Stimulated activated CD8-positive, alpha-beta memory T cell treated with anti-CD3 and anti-CD28 coated beads, Interleukin-7, amount 100 ng/mL, for 48 hours (primary cell): Measurements from ENCODE around the gene YPEL2.

ENCODE experiments used
- DNase-seq, 2 donors: peaks; one replicate each; pipeline ENCODE4 v3.0.0-alpha.2; 2020; ENCODE audit warnings: low read depth in 1 of 2; ENCODE audit errors: extremely low read depth in 1 of 2

YPEL2 gene

DNA sequence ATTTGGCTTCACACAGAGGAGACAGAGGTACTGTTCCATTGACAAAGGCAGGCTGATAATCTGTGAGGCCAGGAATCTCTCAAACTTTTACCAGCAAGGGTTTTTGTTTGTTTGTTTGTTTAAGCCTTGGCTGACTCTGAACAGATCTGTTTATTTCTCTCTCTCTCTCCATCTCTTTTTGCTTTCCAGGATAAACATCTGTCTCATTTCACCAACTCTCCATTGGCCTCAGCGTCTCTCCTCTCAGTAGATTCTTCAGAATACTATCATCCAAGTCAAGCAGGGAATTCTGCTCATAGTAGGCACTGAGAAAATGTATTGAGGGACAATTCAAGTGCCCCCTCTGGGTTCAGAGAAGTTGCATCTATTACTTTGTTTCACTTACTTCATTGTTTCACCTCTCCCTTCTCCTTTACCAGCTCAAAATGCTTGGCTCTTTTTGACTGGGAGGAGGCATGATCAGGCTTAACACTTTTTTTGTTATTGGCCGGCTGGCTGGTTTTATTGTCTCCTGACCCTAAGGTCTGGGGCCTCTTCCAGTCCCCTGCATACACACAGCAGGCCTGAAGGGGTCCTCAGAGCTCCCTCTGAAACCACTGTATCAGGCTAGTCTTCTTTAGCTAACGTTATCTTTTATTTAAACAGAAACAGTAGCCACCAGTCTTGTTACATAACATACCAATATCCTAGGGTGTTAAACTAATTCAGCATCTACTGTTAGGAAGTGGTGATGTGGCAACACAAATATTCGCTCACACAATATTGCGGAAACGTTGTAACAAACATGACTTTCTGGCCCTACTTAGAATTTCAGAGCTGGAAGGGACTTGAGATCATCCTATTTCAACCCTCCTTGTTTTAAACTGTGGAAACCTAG lies 2.0 kb upstream of the YPEL2 start:
- peak in 1 of 2 donors; percentile 21 for DNase-seq

DNA sequence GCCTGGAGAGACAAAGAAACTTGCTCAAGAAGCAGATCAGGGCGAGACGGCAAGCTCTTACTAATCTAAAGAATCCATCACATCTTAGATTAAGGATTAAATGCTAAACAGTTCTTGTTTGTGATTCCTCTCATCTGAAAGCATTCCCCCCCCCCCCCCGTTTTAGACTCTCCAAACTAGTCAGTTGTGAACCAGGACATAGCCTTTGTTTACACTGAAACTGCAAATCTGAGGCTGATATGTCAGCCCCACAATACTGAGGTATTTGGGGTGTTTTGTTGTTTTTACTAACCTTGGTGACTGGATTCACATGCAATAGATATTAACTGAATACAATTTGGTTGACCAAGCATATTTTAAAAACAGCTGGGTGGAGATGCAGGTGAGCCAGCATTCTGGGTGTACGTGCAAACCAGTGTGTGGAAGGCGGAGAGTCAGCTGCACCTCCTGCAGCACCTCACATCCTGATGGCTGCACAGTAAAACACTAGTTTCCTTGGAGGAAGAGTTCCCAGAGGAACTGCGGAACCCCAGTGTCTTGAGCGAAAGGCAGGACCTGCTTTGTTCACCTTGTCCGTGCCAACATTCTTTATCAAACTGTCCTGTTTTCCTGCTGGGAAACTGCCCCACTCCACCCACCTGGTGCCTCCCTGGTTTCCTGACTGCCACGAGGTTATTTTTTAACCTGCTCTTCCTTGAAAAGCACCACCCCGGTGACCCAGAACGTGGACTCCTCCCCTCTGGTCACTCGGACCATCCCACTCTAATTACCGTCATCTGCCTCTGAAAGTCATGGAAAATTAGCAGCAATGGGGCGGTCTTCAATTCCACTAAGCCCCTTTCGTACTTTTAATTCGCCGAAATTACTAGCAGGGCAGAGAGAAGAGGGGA lies 1.2 kb upstream of the YPEL2 start:
- no peak for DNase-seq

DNA sequence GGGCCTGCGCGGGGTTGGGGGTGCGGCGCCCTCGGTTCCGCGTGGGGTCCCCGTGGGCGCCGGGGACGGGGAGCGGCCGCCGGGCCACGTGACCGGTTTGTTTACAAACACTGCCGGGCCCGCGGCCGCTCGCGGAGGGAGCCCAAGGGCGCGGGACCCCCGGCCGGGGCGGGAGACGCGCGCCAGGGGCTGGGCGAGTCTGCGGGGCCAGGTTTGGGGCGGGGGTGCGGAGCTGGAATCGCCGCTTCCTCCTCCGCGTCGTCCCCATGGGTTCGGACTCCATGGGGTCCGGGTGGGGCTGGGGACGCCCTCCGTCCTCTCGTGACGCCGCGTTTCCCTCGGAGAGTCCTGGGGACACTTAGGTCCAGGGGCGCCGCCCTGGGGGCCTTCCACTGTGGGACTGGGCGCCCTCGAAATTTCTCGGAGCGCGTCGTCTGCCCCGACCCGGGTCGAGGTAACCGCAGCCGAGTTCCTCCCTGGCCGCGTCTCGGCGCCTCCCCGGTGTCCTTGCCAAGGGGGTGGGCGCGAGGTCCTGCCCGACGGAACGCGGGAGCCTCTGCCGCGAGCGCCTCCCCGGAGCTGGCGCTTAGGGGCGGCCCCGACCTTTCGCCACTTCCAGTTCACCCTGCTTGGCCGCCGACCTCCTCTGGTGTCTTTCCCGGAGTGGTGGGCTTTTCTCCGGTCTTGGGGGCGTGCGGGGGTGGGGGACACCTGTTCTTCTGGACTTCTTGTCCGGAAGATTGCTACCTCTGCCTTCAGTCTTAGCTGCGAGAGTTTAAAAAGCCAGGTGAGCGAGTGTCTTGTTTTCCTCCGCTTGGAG lies 684 bp downstream of the YPEL2 start:
- DNase-seq: no peak

DNA sequence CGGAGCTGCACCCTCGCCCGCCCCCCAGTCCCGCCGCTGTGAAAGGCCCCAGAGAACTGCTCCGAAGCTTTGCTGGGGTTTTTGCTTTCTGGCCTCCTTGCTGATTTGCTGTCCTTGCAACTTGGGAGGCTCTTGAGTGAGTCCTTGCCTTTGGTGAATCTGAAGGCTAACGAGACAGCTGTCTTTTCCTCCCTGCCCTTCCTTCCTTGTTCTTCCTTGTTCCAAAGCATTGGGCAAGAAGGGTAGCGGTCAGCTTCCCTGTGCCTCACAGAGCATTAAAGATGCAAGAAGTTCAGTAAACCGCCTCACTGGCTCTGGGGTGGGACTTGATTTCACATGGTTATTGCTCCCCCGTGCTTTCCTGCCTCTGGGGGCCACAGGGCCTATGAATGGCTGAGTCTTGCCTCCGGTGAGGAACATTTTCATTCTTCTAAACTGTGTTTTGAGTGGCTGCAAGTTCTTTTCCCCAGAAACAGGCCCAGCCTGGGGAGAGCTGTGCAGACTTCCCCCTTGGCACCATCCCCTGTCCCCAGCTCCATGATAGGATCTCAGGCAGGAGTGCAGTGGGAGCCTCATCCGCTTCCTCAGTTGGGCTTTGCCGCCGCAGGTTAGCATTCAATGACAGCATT lies 1.4 kb downstream of the YPEL2 start:
- no peak for DNase-seq

DNA sequence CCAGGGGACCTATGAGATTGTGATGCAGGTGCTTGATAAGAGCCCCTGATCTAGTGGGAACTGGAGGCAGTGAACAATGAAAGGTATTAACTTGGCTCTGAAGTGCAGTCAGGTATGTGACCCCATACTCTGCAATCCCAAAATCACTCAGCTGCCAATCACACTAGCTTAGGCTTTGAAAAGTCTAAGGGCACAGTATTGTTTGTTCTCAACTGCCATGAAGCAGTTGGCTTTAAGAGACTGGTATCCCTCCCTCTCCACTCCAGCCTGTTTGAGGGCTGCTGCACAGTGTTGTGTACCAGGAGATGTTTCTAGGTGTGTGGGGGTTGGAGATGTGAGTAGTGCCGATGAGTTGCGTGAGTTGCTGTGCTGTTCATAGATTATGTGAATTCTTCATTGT lies 2.4 kb downstream of the YPEL2 start:
- DNase-seq: no peak

DNA sequence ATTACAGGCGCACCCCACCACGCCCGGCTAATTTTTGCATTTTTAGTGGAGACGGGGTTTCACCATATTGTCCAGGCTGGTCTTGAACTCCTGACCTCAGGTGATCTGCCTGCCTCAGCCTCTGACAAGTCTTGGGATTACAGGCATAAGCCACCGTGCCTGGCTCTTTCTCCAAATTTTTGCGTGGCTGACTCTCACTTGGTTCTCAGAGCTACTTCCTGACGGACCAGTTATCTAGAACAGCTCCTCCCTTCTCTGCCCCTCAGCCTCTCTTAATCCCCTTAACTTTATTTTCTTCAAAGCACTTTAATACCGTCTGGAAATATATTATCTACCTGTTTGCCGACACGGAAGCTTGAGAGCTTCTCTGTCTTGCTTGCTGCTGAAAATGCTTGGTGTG lies 4.2 kb downstream of the YPEL2 start:
- DNase-seq: no peak

DNA sequence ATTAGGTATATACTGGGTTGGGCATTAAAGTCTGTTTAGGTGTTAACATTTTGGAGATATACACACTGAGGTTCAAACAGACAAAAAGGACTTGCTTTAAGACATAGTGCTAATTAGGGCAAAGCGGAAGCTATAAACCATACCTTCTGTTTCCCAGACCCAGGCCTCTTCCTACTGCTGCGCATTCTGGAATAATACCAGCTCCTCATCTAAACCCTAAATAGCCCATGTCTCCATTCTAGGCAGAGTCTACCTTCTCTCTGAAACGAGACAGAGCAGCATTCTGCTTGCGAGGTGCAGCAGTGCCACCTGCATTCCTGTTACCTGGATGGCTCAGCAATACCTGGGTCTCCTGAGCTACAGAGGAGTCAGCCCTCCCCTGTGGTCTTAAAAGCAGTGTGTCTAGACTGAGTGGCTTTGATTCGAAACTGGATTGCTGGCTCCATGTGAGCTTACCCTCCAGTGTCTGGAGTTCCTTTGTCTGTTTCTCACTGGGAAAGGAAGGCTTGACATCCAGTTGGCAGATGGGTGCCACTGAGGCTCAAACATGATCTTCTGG lies 6.4 kb downstream of the YPEL2 start:
- no peak for DNase-seq

DNA sequence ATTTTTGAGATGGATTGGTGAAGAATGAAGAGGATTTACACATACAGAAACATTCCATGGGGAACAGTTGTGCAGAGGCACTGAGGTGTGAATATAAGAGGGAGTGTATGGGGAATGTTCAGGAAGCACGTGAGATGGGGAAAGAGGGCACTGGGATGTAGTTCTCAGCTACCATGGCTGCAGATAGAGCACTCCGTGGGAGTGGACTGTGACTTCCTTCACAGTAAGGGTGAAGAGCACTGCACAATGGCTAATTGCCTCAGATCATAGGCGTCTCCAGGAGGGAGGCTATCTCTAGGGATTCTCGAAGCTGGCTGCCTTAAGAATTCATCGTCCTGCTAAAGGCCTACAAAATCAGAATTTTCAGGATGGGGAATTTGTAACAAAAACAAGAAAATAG lies 7.0 kb downstream of the YPEL2 start:
- DNase-seq: no peak

DNA sequence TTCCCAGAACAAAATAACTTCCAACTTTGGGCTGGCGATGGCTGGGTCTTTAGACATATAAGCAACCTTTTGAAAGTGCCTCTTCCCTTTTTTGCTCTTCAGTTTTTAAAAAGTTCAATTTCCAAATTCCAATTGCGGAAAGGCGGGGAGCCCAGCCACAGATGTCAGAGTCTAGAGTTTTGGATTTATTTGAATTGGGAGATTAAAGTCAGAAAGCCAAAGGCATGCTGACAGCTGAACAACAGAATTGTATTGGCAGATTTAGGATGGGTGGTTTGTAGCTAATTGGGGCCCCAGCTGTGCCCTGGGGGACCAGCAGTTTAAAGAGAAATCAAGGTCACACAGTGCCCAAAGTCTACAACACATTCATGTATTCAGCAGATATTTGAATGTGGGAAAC lies 10.5 kb downstream of the YPEL2 start:
- DNase-seq: no peak

DNA sequence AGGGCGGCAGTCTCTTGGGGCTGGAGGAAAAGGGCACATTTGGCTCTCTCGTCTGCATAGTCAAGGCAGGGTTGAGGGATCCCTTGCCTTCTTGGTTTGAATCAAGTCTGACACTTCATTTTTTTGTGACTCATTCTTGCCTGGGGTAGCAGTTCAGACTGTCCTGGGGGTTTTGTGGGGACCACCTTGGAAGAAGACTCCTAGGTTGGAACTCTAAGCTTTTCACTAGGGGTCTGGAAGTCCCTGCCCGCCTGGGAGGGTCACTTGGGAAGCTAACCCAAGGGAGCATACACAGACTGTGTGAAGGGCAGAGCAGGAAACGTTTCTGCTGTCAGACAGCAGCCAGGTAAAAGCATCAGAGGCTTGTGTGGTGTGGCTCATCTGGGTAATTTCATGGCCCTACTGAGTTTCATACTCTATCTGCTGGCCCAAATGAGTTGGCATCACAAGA lies 11.3 kb downstream of the YPEL2 start:
- no peak for DNase-seq

DNA sequence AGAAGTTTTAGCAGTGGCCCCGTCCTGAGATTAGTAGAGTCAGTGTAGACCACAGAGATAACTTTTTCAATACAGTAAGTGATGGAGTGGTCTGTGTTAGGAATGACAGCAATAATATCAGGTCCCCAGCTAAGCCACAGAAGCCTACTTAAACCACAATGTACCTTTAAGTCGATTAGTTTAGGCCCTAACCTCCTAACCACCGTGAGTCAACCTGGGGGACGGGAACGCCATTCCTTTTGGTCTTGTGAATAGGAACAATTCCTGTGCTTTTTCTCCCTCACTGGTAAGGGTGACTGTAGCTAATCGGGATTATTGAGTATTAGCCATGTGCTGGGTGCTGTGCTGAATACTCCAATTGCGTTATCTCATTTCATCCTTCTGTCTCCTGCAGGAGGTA lies 14.0 kb downstream of the YPEL2 start:
- no peak for DNase-seq

DNA sequence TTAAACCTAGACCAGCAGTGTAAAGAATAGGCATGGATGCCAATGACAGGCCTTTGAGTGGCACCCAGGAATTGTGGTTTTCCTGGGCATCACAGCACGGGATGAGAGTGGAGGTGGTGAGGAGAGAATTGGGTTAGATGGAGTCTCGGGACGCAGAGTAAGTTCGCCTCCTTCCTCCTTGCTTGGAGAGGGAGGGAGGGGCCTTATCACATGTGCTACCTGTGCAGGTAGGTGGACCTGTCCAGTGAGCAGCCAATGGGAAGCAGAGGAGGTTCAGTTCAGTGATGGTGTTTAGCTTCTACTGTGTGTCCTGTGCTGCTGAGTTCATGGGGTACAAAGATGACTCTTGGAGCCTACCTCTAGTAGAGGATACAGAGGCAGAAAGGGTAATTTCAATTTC lies 14.9 kb downstream of the YPEL2 start:
- no peak for DNase-seq

DNA sequence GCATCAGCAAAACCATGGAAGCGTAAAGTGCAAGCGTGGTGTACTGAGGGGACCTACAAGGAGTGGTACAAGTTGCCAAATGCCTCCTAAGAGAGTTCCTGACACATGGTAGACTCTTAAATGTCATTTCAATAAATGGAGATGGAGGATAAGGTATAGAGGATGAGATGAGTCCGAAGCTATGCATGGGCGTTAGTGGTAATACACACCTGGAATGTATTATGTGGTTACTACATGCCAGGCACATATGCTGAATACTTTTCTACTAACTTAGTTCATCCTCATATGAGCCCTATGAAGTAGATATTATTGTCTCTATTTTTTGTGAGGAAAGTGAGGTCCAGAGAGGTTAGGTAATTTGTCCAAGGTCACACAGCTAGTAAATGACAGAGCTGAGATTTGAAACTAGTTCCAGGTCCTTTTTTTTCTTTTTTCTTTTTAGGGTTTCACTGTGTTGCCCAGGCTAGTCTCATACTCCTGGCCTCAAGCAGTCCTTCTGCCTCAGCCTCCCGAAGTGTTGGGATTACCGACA lies 15.5 kb downstream of the YPEL2 start:
- DNase-seq: no peak

DNA sequence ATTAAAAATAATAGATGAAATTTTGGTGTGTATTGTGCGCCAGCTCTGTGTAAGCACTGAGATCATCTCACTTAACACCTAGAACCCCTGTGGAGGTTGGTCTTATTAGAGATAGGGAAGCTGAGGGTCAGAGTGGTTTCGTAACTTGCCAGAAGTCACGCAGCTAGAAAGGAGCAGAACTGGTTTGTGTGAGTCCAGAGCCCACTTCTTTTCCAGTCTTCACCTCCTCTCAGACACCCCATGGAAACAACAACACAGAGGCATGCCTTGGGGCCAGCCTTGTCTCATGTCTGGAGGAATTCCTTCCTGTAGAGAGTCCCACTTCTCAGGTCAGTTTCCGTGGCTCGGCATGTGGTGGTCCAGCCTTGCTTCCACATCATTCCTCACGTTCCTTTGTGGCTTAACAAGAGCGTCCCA lies 16.5 kb downstream of the YPEL2 start:
- no peak for DNase-seq

DNA sequence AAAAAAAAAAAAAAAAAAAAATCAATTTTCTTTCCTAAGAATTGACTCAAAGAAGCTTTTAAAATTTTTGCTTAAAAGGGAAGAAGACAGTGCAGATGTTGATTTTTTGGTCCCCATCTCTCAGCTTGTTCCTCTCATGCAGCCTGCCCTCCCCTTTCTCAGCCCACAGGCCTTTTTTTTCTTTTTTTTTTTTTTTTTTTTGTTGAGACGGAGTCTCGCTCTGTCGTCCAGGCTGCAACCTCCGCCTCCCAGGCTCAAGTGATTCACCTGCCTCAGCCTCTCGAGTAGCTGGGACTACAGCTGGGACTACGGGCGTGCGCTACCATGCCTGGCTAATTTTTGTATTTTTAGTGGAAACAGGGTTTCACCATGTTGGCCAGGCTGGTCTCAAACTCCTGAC lies 17.7 kb downstream of the YPEL2 start:
- no peak for DNase-seq

DNA sequence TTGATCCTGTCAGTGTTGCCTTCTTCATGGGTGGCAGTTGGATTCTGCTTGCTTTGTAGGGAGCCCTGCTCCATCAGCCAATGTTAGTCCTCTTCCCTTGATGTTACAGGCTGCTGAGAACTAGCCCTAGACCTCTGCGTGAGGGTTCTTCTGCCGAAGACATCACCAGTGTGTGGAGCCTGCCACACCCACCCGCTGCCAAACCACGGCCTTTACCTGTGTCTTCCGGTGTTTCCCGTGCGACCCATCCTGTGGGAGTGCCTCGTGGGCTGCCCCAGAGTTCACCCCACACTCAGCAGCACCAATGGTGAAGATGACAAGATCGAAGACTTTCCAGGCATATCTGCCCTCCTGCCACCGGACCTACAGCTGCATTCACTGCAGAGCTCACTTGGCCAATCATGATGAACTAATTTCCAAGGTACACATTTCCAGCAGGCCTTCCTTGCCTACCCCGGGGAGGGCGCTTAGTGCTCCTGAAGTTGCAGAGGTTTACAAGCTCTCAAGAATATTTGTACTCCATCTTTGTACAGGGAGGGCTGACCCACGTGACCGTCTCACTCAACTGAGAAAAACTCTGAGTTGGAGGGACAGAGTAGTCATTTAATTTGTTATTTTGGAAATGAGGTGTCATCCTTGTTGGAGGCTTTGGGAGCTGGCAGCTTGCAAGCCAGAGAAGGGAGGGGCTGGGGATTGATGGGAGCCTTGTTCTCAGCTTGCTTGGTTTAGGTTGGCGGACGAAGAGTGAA lies 21.8 kb downstream of the YPEL2 start:
- no peak for DNase-seq

DNA sequence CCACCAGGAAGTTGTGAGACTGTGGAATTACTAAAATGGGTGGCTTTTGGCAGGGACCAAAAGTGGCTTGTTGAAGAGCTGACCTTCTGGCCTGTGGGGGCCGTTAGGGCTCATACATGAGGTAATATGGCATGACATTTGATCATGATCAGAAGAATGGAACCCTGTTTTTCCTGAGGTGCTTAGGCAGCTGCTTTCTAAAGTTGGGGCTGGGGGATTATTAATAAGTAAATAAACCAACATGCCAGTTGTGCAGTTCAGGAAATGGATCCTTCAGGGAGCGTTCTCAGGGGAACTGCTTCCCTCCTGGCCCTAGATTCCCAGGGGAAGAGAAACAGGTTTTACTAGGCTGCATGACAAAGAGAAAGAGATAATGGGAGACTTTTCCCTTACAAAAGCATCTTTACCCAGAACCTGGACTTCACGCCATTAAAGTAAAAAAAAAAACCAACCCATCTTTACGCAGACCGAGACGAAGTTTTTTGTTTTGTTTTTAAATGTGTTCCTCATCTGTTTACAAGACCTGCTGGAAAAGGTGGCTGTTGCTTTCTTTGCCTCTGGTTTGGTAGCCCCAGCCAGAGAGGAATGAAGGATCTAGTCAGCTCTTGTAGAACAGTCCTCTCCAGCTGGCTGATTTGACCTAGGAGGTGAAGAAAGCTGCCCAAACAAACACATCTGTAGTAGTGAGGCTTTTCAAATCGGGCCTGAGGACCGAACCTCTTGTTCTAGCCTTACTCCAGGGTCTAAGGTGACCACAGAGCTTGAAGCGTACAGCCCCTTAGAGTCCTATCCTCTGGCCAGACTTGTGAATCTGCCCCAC lies 22.7 kb downstream of the YPEL2 start:
- DNase-seq: no peak

DNA sequence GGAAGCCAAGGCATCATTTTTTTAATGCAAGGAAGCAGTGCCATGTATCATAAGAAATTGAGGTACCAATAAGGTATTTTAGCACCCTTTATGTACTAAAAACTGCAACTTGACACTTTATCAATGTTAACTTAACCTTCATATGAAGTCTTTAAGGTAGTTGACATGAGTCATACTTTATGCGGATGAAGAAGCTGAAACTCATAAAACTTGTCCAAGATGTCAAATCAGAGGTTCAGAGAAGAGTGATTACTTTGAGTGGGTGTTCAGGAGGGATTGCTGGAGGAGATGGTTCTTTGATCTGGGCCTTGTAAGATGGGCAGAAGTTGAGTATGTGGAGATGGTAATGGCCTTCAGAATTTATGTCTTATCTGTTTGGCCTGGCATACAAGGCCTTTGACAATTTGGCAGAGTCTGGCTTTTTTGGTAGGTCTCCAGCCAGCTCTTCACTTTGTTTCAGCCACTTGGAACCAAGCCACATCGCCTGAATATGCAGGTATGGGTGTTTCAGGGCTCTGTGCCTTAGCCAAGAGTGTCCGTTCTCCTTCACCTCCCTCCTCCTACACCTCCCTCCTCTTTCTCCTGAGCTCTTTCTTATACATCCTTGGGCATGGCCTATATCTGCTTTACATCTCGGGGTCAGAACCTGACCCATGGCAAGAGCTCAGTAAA lies 23.7 kb downstream of the YPEL2 start:
- DNase-seq: no peak
